ENCODE results near the gene SLF2. TPM values are rescaled to one million over a fixed set of nuclear protein-coding genes. Genes with fewer than 3 reads are reported as not detected.

Gene SLF2
- total and polyA plus RNA-seq, 9 of the 15 experiments (the other 6 are each of a cell fraction or from before 2014, with no cell fraction given) = 1.7 to 18.4 (median 7.8) TPM

DNA sequence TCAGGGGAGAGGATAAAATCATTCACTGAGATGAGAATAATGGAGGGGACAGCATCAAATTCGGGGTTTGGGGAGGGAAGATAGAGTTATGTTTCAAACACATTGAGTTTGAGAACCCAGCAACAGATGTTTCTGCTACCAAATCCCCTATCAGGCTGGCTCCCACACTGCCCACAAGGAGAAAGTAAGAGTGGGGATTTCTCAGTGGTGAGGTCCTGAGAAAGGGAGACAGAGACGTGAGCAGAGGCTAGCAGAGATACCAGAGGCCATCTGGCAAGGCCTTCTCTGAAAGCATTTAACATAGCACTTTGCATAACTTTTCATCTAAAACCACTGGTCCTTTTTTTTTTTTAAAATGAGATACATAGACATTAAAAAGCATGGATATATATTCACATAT is 7.8 kb upstream of the SLF2 start (continued):
- TF ChIP-seq ELF4 (CRISPR knock-in tag; IDR thresholded peaks at IDR 0.05) (no peak), NFXL1 (CRISPR knock-in tag; IDR thresholded peaks at IDR 0.05) (no peak), NONO (IDR thresholded peaks at IDR 0.05; ENCODE audit: low read depth in 2 of 2, low read length in 1 of 2) (no peak)

DNA sequence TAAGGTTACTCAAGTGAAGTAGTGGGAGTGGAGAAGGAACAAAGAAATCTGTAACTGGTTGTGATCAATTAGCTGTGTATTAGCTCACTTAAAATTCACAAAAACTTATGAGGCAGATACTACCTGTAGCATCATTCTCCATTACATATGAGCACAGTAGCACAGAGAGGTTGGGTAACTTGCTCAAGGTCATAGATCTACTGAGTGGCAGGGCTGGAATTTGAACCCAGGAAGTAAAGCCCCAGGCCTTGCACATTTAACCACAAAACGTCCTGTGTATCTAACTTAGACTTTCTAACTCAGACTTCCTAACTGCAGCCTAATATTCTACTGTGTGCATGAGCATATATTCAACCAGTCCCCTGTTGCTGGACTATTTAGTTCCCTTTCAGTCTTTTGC is 5.6 kb upstream of the SLF2 start:
- ChIA-PET POLR2A (no interaction called here), CTCF (ENCODE audit: low intra/inter-chr PET ratio) (no interaction called here)
- intact Hi-C loops (cut with micrococcal nuclease) = no loop called here
- H3K79me2 ChIP-seq (ENCODE audit: control insufficient read depth, insufficient read depth, low read length) = no peaks in the 10 kb centered on the region
- no peaks in the 10 kb centered on the region for H3K36me3 ChIP-seq (ENCODE audit: control insufficient read depth, insufficient read depth, low read length)
- 0% methylated on average over 1 of the region's 1 CpG for WGBS (ENCODE audit: insufficient coverage, low coverage, missing lambda C conversion rate)
- no TSS peak for BruUV-seq (replicated peaks)
- H3K4me1 ChIP-seq (replicated peaks in 1 of 2; ENCODE audit: control insufficient read depth in 2 of 2, insufficient read depth in 2 of 2, low read length in 2 of 2) = peaks cover 4 to 11% of the 10 kb centered on the region in 2 experiments; a peak in 4 of 5 replicates
- FAIRE-seq (no peak), DNase-seq (ENCODE audit: extremely low read depth in 1 of 4, low spot score in 3 of 4) (no peak), ATAC-seq (no peak)
- no peaks in the 10 kb centered on the region for H3K27me3 ChIP-seq (ENCODE audit: control insufficient read depth in 2 of 2, insufficient read depth in 2 of 2, low read length in 2 of 2)
- no peak overlapping the region for H3K4me3 ChIP-seq
- TF ChIP-seq ZNF764 (CRISPR knock-in tag; IDR thresholded peaks at IDR 0.05; ENCODE audit: low read depth) = no peak
- TF ChIP-seq CCNT2 (IDR thresholded peaks at IDR 0.05; ENCODE audit: borderline replicate concordance, extremely low read depth, insufficient read length, low read depth, low read length) = no peak
- no peak for TF ChIP-seq BMI1 (IDR thresholded peaks at IDR 0.05; ENCODE audit: low read length)
- TF ChIP-seq BCOR (IDR thresholded peaks at IDR 0.05) = no peak
- TF ChIP-seq TGIF2 (CRISPR knock-in tag; IDR thresholded peaks at IDR 0.05) = no peak
- no peak for TF ChIP-seq SETDB1 (IDR thresholded peaks at IDR 0.05; ENCODE audit: low read length)
- TF ChIP-seq ZNF507 (tag; conservative IDR thresholded peaks at IDR 0.05) = no peak
- no peak for TF ChIP-seq ZNF354B (CRISPR knock-in tag; IDR thresholded peaks at IDR 0.05)
- no peak for TF ChIP-seq L3MBTL2 (IDR thresholded peaks at IDR 0.05)
- TF ChIP-seq, protein P1, sequence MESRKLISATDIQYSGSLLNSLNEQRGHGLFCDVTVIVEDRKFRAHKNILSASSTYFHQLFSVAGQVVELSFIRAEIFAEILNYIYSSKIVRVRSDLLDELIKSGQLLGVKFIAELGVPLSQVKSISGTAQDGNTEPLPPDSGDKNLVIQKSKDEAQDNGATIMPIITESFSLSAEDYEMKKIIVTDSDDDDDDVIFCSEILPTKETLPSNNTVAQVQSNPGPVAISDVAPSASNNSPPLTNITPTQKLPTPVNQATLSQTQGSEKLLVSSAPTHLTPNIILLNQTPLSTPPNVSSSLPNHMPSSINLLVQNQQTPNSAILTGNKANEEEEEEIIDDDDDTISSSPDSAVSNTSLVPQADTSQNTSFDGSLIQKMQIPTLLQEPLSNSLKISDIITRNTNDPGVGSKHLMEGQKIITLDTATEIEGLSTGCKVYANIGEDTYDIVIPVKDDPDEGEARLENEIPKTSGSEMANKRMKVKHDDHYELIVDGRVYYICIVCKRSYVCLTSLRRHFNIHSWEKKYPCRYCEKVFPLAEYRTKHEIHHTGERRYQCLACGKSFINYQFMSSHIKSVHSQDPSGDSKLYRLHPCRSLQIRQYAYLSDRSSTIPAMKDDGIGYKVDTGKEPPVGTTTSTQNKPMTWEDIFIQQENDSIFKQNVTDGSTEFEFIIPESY (CRISPR knock-in tag; IDR thresholded peaks at IDR 0.05) = no peak
- no peak for TF ChIP-seq NUFIP1 (IDR thresholded peaks at IDR 0.05; ENCODE audit: partially characterized antibody)
- no peak for TF ChIP-seq HDAC3 (IDR thresholded peaks at IDR 0.05; ENCODE audit: borderline replicate concordance, partially characterized antibody)
- TF ChIP-seq, protein P2, sequence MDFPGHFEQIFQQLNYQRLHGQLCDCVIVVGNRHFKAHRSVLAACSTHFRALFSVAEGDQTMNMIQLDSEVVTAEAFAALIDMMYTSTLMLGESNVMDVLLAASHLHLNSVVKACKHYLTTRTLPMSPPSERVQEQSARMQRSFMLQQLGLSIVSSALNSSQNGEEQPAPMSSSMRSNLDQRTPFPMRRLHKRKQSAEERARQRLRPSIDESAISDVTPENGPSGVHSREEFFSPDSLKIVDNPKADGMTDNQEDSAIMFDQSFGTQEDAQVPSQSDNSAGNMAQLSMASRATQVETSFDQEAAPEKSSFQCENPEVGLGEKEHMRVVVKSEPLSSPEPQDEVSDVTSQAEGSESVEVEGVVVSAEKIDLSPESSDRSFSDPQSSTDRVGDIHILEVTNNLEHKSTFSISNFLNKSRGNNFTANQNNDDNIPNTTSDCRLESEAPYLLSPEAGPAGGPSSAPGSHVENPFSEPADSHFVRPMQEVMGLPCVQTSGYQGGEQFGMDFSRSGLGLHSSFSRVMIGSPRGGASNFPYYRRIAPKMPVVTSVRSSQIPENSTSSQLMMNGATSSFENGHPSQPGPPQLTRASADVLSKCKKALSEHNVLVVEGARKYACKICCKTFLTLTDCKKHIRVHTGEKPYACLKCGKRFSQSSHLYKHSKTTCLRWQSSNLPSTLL (IDR thresholded peaks at IDR 0.05) = no peak
- in situ Hi-C loops (cut with MboI) = no loop called here
- no peaks in the 10 kb centered on the region for H3K9me3 ChIP-seq (replicated peaks; ENCODE audit: control insufficient read depth, insufficient read depth, low read depth, low read length)
- H3K9ac ChIP-seq (ENCODE audit: insufficient read depth in 1 of 2, low read depth in 2 of 2, low read length in 2 of 2) = no peak overlapping the region
- no peak overlapping the region for H3K4me2 ChIP-seq (ENCODE audit: insufficient read depth, low read length)
- H4K20me1 ChIP-seq (replicated peaks; ENCODE audit: control insufficient read depth, insufficient read depth, low read length) = no peaks in the 10 kb centered on the region
- no peaks in the 10 kb centered on the region for H3K9me1 ChIP-seq (ENCODE audit: control insufficient read depth, insufficient read depth, low read length)
- H3K27ac ChIP-seq (ENCODE audit: extremely low read depth, low read depth, low read length) = no peak overlapping the region
- H2AFZ ChIP-seq (ENCODE audit: low read depth, low read length) = no peak overlapping the region
